ENCODE results near the gene SGCD.

DNA sequence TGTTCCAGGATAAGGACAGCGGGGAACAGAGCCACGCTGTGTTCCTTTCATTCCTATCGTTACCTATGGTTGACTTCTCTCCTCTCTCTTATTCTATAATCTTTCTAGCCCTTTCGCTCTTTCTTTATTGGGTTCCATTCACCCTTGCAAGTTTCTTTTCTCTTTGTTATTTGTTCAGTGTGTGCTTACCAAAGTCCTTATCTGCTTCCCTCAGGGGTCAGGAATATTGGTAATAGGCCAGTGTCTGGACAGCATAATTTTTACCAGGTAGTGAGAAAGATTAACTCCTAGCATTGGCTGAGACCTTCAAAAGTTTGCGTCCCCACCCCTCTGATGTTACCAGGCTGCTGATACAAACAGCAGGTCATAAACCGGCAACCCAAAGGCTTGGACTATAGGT lies 4.9 kb downstream of the SGCD start:
- TF ChIP-seq, protein P1, sequence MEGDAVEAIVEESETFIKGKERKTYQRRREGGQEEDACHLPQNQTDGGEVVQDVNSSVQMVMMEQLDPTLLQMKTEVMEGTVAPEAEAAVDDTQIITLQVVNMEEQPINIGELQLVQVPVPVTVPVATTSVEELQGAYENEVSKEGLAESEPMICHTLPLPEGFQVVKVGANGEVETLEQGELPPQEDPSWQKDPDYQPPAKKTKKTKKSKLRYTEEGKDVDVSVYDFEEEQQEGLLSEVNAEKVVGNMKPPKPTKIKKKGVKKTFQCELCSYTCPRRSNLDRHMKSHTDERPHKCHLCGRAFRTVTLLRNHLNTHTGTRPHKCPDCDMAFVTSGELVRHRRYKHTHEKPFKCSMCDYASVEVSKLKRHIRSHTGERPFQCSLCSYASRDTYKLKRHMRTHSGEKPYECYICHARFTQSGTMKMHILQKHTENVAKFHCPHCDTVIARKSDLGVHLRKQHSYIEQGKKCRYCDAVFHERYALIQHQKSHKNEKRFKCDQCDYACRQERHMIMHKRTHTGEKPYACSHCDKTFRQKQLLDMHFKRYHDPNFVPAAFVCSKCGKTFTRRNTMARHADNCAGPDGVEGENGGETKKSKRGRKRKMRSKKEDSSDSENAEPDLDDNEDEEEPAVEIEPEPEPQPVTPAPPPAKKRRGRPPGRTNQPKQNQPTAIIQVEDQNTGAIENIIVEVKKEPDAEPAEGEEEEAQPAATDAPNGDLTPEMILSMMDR (IDR thresholded peaks at IDR 0.05), result no peak
- no peak for TF ChIP-seq POLR2A (IDR thresholded peaks at IDR 0.05)
- no peak for TF ChIP-seq POLR2AphosphoS5 (IDR thresholded peaks at IDR 0.05)
